Prostate gland (tissue), 2 donors: ENCODE data around the gene ITGAV.

Source experiments
- CTCF ChIP-seq, 4 experiments: fragments of 200-600 bp in 2 of 4; fragments of 450-650 bp in 2 of 4; sonication (generic) in 2 of 4; IDR thresholded peaks; 1 replicate in 3 of 4; 2 replicates in 1 of 4; pipeline ENCODE4 v1.5.1; 2016 to 2019; ENCODE audit warnings: antibody characterized with exemption in 4 of 4, mild to moderate bottlenecking in 2 of 4, moderate library complexity in 2 of 4
- POLR2A ChIP-seq: fragments of 450-650 bp; IDR thresholded peaks from one replicate; pipeline ENCODE4 v1.6.1; 2016; ENCODE audit warnings: antibody characterized with exemption, mild to moderate bottlenecking
- POLR2AphosphoS5 ChIP-seq: sonication (generic); formaldehyde crosslinking; IDR thresholded peaks from one replicate; pipeline ENCODE4 v1.6.1; 2017; ENCODE audit warnings: antibody characterized with exemption

- TF ChIP-seq POLR2A = no peak
- TF ChIP-seq CTCF (IDR thresholded peaks at IDR 0.05) = no peak
- no peak for TF ChIP-seq POLR2AphosphoS5
These were observed 56.1 kb downstream of the ITGAV start for GRCh38 chr2:186645999-186646398.
